ENCODE results near the gene NEDD4.

GRCh38 chr15:56031402-56031801 is 38.0 kb upstream of the NEDD4 start:
- TF ChIP-seq CEBPB (IDR thresholded peaks at IDR 0.05; ENCODE audit: low read depth, low read length) (no peak), RFX5 (IDR thresholded peaks at IDR 0.05; ENCODE audit: low read depth, low read length) (no peak), POLR2A (IDR thresholded peaks at IDR 0.05; ENCODE audit: low read depth, low read length) (no peak), SMC3 (IDR thresholded peaks at IDR 0.05; ENCODE audit: low read depth, low read length) (no peak), RCOR1 (IDR thresholded peaks at IDR 0.05; ENCODE audit: insufficient replicate concordance, low read length) (no peak), USF2 (IDR thresholded peaks at IDR 0.05; ENCODE audit: low read depth, low read length) (no peak), BHLHE40 (IDR thresholded peaks at IDR 0.05; ENCODE audit: low read depth, low read length) (no peak)

Data from IMR-90 (cell line).